HG03175 (cell line): ENCODE results near the gene CTNND1.

Experiments used
- ATAC-seq: cut with Tn5 transposase; IDR thresholded peaks from one replicate; pipeline ENCODE4 v1.9.1; 2021; ENCODE audit warnings: mild to moderate bottlenecking, moderate library complexity; ENCODE audit not compliant: unreplicated experiment

The CTNND1 gene

GRCh38 chr11:57758174-57758573 is 3.4 kb upstream of the CTNND1 start:
- ATAC-seq: no peak

GRCh38 chr11:57762235-57762861 is 746 bp downstream of the CTNND1 start:
- no peak for ATAC-seq

- no peak for ATAC-seq
These were observed 2.0 kb downstream of the CTNND1 start for GRCh38 chr11:57763568-57763967.

- no peak for ATAC-seq
These were observed 2.4 kb downstream of the CTNND1 start for GRCh38 chr11:57764021-57764420.

GRCh38 chr11:57764566-57764965 is 3.0 kb downstream of the CTNND1 start:
- no peak for ATAC-seq

GRCh38 chr11:57764972-57765371 is 3.4 kb downstream of the CTNND1 start:
- no peak for ATAC-seq

GRCh38 chr11:57770793-57771192 is 9.2 kb downstream of the CTNND1 start:
- ATAC-seq: no peak

GRCh38 chr11:57771365-57771764 is 9.8 kb downstream of the CTNND1 start:
- ATAC-seq: no peak

- ATAC-seq: no peak
These were observed 11.0 kb downstream of the CTNND1 start for GRCh38 chr11:57772562-57772961.

- ATAC-seq: no peak
These were observed 11.5 kb downstream of the CTNND1 start for GRCh38 chr11:57773026-57773598.

- no peak for ATAC-seq
These were observed 13.9 kb downstream of the CTNND1 start for GRCh38 chr11:57775491-57775890.

- no peak for ATAC-seq
These were observed 14.5 kb downstream of the CTNND1 start for GRCh38 chr11:57776031-57776521.

GRCh38 chr11:57776577-57777210 is 15.1 kb downstream of the CTNND1 start:
- ATAC-seq: no peak

GRCh38 chr11:57777969-57778317 is 16.3 kb downstream of the CTNND1 start:
- ATAC-seq: no peak

GRCh38 chr11:57778318-57779037 is 16.9 kb downstream of the CTNND1 start:
- ATAC-seq: no peak

- ATAC-seq: no peak
These were observed 17.7 kb downstream of the CTNND1 start for GRCh38 chr11:57779276-57779675.

GRCh38 chr11:57781529-57781943 is 19.9 kb downstream of the CTNND1 start:
- ATAC-seq: no peak

- no peak for ATAC-seq
These were observed 23.5 kb downstream of the CTNND1 start for GRCh38 chr11:57785072-57785471.

GRCh38 chr11:57786436-57786835 is 24.8 kb downstream of the CTNND1 start:
- ATAC-seq: no peak

GRCh38 chr11:57787006-57787604 is 25.5 kb downstream of the CTNND1 start:
- no peak for ATAC-seq
